ENCODE data around the gene NDUFS5. TPM values are rescaled to one million over a fixed set of nuclear protein-coding genes. Genes with fewer than 3 reads are reported as not detected.
A peak's percentile ranks its signal among the peaks of the same experiment; 100 is the strongest.
"Not testable (repeated sequence)": the region's sequence is repeated elsewhere in the genome, so short reads cannot be mapped to it uniquely, and the experiment has no call there.

NDUFS5 gene
- total RNA-seq, 1 donor from 2014 or later = 738 TPM

GRCh38 chr1:39003281-39003680, 22.9 kb upstream of the NDUFS5 start:
- TF ChIP-seq CTCF (IDR thresholded peaks at IDR 0.05) = no peak
- no peak for TF ChIP-seq EZH2 (IDR thresholded peaks at IDR 0.05)
- no peak for TF ChIP-seq EZH2phosphoT487 (IDR thresholded peaks at IDR 0.05)
- H3K27me3 Mint-ChIP-seq (ENCODE audit: insufficient read depth, low read depth) = no peaks in the 10 kb centered on the region
- no peaks in the 10 kb centered on the region for H3K4me1 ChIP-seq
- peaks cover 65% of the 10 kb centered on the region for H4K20me1 ChIP-seq (ENCODE audit: low read depth)
- H3K9me3 Mint-ChIP-seq = no peaks in the 10 kb centered on the region
- H3K4me3 Mint-ChIP-seq = no peak overlapping the region
- H3K36me3 Mint-ChIP-seq = peaks cover 38% of the 10 kb centered on the region
- no peak overlapping the region for H3K4me2 ChIP-seq
- no peaks in the 10 kb centered on the region for H3K9me3 ChIP-seq (ENCODE audit: low read depth)
- H3K36me3 ChIP-seq = peaks cover 33% of the 10 kb centered on the region
- no peaks in the 10 kb centered on the region for H3K4me1 Mint-ChIP-seq
- H3K79me2 ChIP-seq (ENCODE audit: low read depth) = peaks cover 41% of the 10 kb centered on the region
- H3K27ac ChIP-seq = peak overlapping the region; percentile 3
- H2AFZ ChIP-seq (replicated peaks) = no peak overlapping the region
- no peak overlapping the region for H3K9ac ChIP-seq
- H3K27me3 ChIP-seq = no peaks in the 10 kb centered on the region
- H3K4me3 ChIP-seq = no peak overlapping the region
- H3F3A ChIP-seq (ENCODE audit: low read depth) = peaks cover 49% of the 10 kb centered on the region
- DNase-seq (ENCODE audit: low spot score) = no peak
- H3K27ac Mint-ChIP-seq = no peak overlapping the region

- peaks cover 36% of the 10 kb centered on the region for H3K79me2 ChIP-seq (ENCODE audit: low read depth)
- peaks cover 60% of the 10 kb centered on the region for H4K20me1 ChIP-seq (ENCODE audit: low read depth)
- H3K4me2 ChIP-seq = no peak overlapping the region
- Mint-ChIP-seq H3K9me3 (no peaks in the 10 kb centered on the region), H3K4me1 (no peaks in the 10 kb centered on the region), H3K36me3 (peaks cover 41% of the 10 kb centered on the region), H3K4me3 (no peak overlapping the region), H3K27me3 (ENCODE audit: insufficient read depth, low read depth) (no peaks in the 10 kb centered on the region), H3K27ac (no peak overlapping the region)
- peaks cover 37% of the 10 kb centered on the region for H3K36me3 ChIP-seq
- no peak for TF ChIP-seq EZH2phosphoT487 (IDR thresholded peaks at IDR 0.05)
- DNase-seq (ENCODE audit: low spot score) = no peak
- peak overlapping the region; percentile 3 for H3K27ac ChIP-seq
- no peak overlapping the region for H2AFZ ChIP-seq (replicated peaks)
- no peaks in the 10 kb centered on the region for H3K4me1 ChIP-seq
- no peaks in the 10 kb centered on the region for H3K27me3 ChIP-seq
- H3K9me3 ChIP-seq (ENCODE audit: low read depth) = no peaks in the 10 kb centered on the region
- H3K9ac ChIP-seq = no peak overlapping the region
- no peak overlapping the region for H3K4me3 ChIP-seq
- H3F3A ChIP-seq (ENCODE audit: low read depth) = peaks cover 48% of the 10 kb centered on the region
These were observed 22.4 kb upstream of the NDUFS5 start for GRCh38 chr1:39003794-39004193.

- Histone ChIP-seq H3K4me2 (no peak overlapping the region), H3K4me1 (no peaks in the 10 kb centered on the region), H3K4me3 (no peak overlapping the region), H3K36me3 (peaks cover 36% of the 10 kb centered on the region), H3K27ac (peak overlapping the region; percentile 5), H3F3A (ENCODE audit: low read depth) (peaks cover 55% of the 10 kb centered on the region), H2AFZ (replicated peaks) (no peak overlapping the region), H3K27me3 (no peaks in the 10 kb centered on the region), H3K79me2 (ENCODE audit: low read depth) (peaks cover 11% of the 10 kb centered on the region), H3K9me3 (ENCODE audit: low read depth) (no peaks in the 10 kb centered on the region), H4K20me1 (ENCODE audit: low read depth) (peaks cover 36% of the 10 kb centered on the region), H3K9ac (no peak overlapping the region)
- Mint-ChIP-seq H3K36me3 (peaks cover 34% of the 10 kb centered on the region), H3K4me3 (no peak overlapping the region), H3K4me1 (no peaks in the 10 kb centered on the region), H3K27me3 (ENCODE audit: insufficient read depth, low read depth) (no peaks in the 10 kb centered on the region), H3K9me3 (no peaks in the 10 kb centered on the region), H3K27ac (no peak overlapping the region)
- TF ChIP-seq CTCF (IDR thresholded peaks at IDR 0.05) (no peak), EZH2phosphoT487 (IDR thresholded peaks at IDR 0.05) (no peak)
- DNase-seq (ENCODE audit: low spot score) = no peak
These were observed 19.9 kb upstream of the NDUFS5 start for GRCh38 chr1:39006287-39006686.

- Histone ChIP-seq H4K20me1 (ENCODE audit: low read depth) (peaks cover 29% of the 10 kb centered on the region), H3K36me3 (peaks cover 39% of the 10 kb centered on the region), H3K9ac (no peak overlapping the region), H3K4me1 (no peaks in the 10 kb centered on the region), H3K27ac (peak overlapping the region; percentile 5), H2AFZ (replicated peaks) (no peak overlapping the region), H3F3A (ENCODE audit: low read depth) (peaks cover 55% of the 10 kb centered on the region), H3K9me3 (ENCODE audit: low read depth) (no peaks in the 10 kb centered on the region), H3K4me2 (no peak overlapping the region), H3K4me3 (no peak overlapping the region), H3K79me2 (ENCODE audit: low read depth) (peaks cover 4% of the 10 kb centered on the region), H3K27me3 (no peaks in the 10 kb centered on the region)
- H3K4me3 Mint-ChIP-seq = no peak overlapping the region
- no peaks in the 10 kb centered on the region for H3K9me3 Mint-ChIP-seq
- TF ChIP-seq CTCF (IDR thresholded peaks at IDR 0.05) (no peak), EZH2 (IDR thresholded peaks at IDR 0.05) (no peak), EZH2phosphoT487 (IDR thresholded peaks at IDR 0.05) (no peak)
- no peak overlapping the region for H3K27ac Mint-ChIP-seq
- DNase-seq (ENCODE audit: low spot score) = no peak
- H3K4me1 Mint-ChIP-seq = no peaks in the 10 kb centered on the region
- H3K36me3 Mint-ChIP-seq = peaks cover 32% of the 10 kb centered on the region
- H3K27me3 Mint-ChIP-seq (ENCODE audit: insufficient read depth, low read depth) = no peaks in the 10 kb centered on the region
These were observed 19.2 kb upstream of the NDUFS5 start for GRCh38 chr1:39006726-39007645.

DNA sequence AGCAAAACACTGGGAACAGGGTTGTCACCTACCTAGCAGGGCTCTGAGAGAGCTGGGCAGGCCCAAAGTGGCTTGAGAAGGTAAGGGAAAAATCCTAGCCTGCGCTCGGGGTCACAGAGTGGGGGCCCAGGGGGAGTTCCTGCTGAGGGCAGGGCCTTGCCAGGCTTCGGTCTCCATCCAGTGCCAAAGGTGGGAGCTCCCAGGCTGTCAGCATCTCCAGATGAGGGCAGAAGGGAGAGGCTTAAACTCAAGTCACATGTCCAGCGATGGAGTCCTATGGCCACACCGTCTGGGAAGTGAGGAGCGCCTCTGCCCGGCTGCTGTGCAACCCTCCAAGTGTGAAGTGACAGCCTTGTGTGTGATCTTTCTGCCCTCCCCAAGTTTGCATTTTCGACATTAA, 11.2 kb upstream of the NDUFS5 start:
- H3K27me3 ChIP-seq; H3K4me2 ChIP-seq; H3K36me3 ChIP-seq; H4K20me1 ChIP-seq (ENCODE audit: low read depth); H3K9me3 Mint-ChIP-seq; H2AFZ ChIP-seq (replicated peaks); H3K27ac Mint-ChIP-seq; DNase-seq (ENCODE audit: low spot score); H3K79me2 ChIP-seq (ENCODE audit: low read depth); H3K4me3 ChIP-seq; H3K4me3 Mint-ChIP-seq; H3K9ac ChIP-seq; H3K27me3 Mint-ChIP-seq (ENCODE audit: insufficient read depth, low read depth); H3K9me3 ChIP-seq (ENCODE audit: low read depth); H3K4me1 Mint-ChIP-seq; H3K4me1 ChIP-seq; H3K27ac ChIP-seq: not testable (repeated sequence)
- H3F3A ChIP-seq (ENCODE audit: low read depth) = peaks cover 18% of the 10 kb centered on the region
- H3K36me3 Mint-ChIP-seq = peaks cover 13% of the 10 kb centered on the region
